ENCODE measurements around the gene KHDC3L. TPM values are rescaled to one million over a fixed set of nuclear protein-coding genes. Genes with fewer than 3 reads are reported as not detected.

KHDC3L gene
- total and polyA plus RNA-seq, 7 donors: not detected

DNA sequence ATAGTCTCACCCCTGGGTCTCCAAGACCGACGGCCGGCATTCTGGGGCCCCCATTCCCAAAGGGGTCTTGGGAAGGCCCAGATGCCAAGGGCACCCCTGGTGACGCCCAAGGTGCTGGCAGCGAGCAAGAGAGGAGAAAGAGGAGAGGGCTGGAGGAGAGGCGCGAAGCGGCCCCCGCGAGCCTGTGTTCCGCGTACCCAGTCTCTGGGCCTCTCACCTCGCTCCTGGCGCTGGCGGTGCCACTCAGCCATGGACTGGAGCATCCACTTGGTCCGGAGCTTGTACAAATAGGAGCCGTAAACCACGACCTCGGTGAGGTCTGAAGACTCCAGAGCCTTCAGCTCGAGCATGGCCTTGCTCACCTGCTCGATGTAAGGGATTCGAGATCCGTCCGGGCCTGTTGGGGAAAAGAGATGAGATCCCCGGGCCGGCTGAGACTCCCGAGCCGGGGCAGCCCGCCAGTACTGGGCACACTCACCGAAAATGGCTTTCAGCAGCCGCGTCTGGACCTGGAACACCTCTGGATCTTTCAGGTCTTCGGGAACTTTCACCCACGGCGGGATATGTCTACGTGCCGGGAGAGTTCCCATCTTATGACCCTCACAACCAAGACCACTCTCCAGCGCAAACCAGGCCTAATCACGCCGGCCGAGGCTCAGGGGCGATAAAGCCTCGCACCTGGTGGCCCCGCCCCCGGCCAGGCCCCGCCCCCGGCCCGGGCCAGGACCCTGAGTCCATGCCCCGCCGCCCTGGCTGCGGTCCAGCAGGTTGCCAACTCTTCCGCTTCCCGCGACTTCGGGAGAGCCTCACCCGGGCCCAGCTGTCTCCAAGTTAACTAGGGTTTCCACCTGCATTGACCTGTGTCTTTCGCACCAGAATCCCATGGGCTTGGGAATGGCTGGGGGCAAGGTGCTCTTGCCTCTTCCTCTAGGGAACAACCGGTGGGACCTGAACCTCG is 8.5 kb upstream of the KHDC3L start, which contains the start of gene DPPA5:
Gene DPPA5, minus strand, starts transcription at position 641 of the 958 bp plus-strand sequence. Its CDS starts 51 bp downstream, at position 590.
- Histone ChIP-seq H3K9me3 (no peaks in the 10 kb centered on the region), H3K36me3 (ENCODE audit: insufficient read depth in 1 of 2, low read depth in 1 of 2) (no peaks in the 10 kb centered on the region), H3K4me3 (no peak within 1 kb of the TSS), H3K4me1 (no peaks in the 10 kb centered on the region), H3K27ac (no peak within 1 kb of the TSS), H3K27me3 (ENCODE audit: insufficient read depth in 3 of 3, low read length in 2 of 3) (no peaks in the 10 kb centered on the region)
- ATAC-seq: no peak
- TF ChIP-seq, protein P1, sequence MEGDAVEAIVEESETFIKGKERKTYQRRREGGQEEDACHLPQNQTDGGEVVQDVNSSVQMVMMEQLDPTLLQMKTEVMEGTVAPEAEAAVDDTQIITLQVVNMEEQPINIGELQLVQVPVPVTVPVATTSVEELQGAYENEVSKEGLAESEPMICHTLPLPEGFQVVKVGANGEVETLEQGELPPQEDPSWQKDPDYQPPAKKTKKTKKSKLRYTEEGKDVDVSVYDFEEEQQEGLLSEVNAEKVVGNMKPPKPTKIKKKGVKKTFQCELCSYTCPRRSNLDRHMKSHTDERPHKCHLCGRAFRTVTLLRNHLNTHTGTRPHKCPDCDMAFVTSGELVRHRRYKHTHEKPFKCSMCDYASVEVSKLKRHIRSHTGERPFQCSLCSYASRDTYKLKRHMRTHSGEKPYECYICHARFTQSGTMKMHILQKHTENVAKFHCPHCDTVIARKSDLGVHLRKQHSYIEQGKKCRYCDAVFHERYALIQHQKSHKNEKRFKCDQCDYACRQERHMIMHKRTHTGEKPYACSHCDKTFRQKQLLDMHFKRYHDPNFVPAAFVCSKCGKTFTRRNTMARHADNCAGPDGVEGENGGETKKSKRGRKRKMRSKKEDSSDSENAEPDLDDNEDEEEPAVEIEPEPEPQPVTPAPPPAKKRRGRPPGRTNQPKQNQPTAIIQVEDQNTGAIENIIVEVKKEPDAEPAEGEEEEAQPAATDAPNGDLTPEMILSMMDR (IDR thresholded peaks at IDR 0.05): no peak
- intact Hi-C loops (cut with DNase I): no loop called here
- 76 to 92% (median 85%) methylated on average over 55 to 59 of the region's 59 CpGs for WGBS, 3 donors
- no peak for DNase-seq

GRCh38 chr6:73362869-73363536 is 545 bp downstream of the KHDC3L start:
- DNase-seq: no peak
- intact Hi-C loops (cut with DNase I): no loop called here
- 93 to 94% (median 94%) methylated on average over 31 of the region's 31 CpGs for WGBS, 3 donors

GRCh38 chr6:73363537-73363875 is 1.0 kb downstream of the KHDC3L start:
- intact Hi-C loops (cut with DNase I): no loop called here
- no peak for ATAC-seq
- Histone ChIP-seq H3K36me3 (ENCODE audit: insufficient read depth in 1 of 2, low read depth in 1 of 2) (no peaks in the 10 kb centered on the region), H3K4me1 (no peaks in the 10 kb centered on the region), H3K27me3 (ENCODE audit: insufficient read depth in 3 of 3, low read length in 2 of 3) (no peaks in the 10 kb centered on the region), H3K9me3 (no peaks in the 10 kb centered on the region), H3K4me3 (no peak overlapping the region), H3K27ac (no peak overlapping the region)
- WGBS, 3 donors: 93 to 96% (median 94%) methylated on average over 23 of the region's 23 CpGs
- no peak for DNase-seq
- TF ChIP-seq, protein P1 (IDR thresholded peaks at IDR 0.05): no peak

More at GRCh38 chr6:73362869-73363536, 545 bp downstream of the KHDC3L start:
- H3K27me3 ChIP-seq (ENCODE audit: insufficient read depth in 3 of 3, low read length in 2 of 3): no peaks in the 10 kb centered on the region
- no peak for ATAC-seq
- H3K4me1 ChIP-seq: no peaks in the 10 kb centered on the region
- H3K4me3 ChIP-seq: no peak overlapping the region
- no peak overlapping the region for H3K27ac ChIP-seq
- no peaks in the 10 kb centered on the region for H3K36me3 ChIP-seq (ENCODE audit: insufficient read depth in 1 of 2, low read depth in 1 of 2)
- H3K9me3 ChIP-seq: no peaks in the 10 kb centered on the region
- TF ChIP-seq, protein P1 (IDR thresholded peaks at IDR 0.05): no peak

- Histone ChIP-seq H3K4me1 (no peaks in the 10 kb centered on the region), H3K27ac (no peak overlapping the region), H3K27me3 (ENCODE audit: insufficient read depth in 3 of 3, low read length in 2 of 3) (no peaks in the 10 kb centered on the region), H3K36me3 (ENCODE audit: insufficient read depth in 1 of 2, low read depth in 1 of 2) (no peaks in the 10 kb centered on the region), H3K9me3 (no peaks in the 10 kb centered on the region), H3K4me3 (no peak overlapping the region)
- ATAC-seq: no peak
- TF ChIP-seq, protein P1 (IDR thresholded peaks at IDR 0.05): no peak
- intact Hi-C loops (cut with DNase I): no loop called here
- 86 to 89% (median 87%) methylated on average over 14 of the region's 14 CpGs for WGBS, 3 donors
- DNase-seq: no peak
Observed at GRCh38 chr6:73364121-73364520, 1.7 kb downstream of the KHDC3L start.

Measured in psoas muscle (tissue), 8 donors.